Neural progenitor cell (in vitro differentiated cells): ENCODE results near the gene ERGIC1. TPM values are rescaled to one million over a fixed set of nuclear protein-coding genes. Genes with fewer than 3 reads are reported as not detected.

Experiments used
- DNase-seq: peaks from one replicate; pipeline ENCODE4 v3.0.0-alpha.2; 2016; ENCODE audit warnings: low spot score
- H2AFZ ChIP-seq: fragments of 200-600 bp; sonication (generic); replicated peaks from 2 replicates; pipeline ENCODE4 v1.6.1; 2016; ENCODE audit warnings: antibody characterized with exemption
- H3F3A ChIP-seq: fragments of 200-600 bp; sonication (generic); 2 replicates; pipeline ENCODE4 v1.6.1; 2016; ENCODE audit warnings: antibody characterized with exemption, low read depth
- H3K27ac ChIP-seq: fragments of 200-600 bp; sonication (generic); 2 replicates; pipeline ENCODE4 v1.5.1; 2016; ENCODE audit warnings: mild to moderate bottlenecking
- H3K27me3 ChIP-seq: fragments of 200-600 bp; sonication (generic); 2 replicates; pipeline ENCODE4 v1.6.1; 2016; ENCODE audit warnings: mild to moderate bottlenecking, moderate library complexity
- H3K36me3 ChIP-seq: fragments of 200-600 bp; sonication (generic); 2 replicates; pipeline ENCODE4 v1.5.1; 2016
- H3K4me1 ChIP-seq: fragments of 200-600 bp; sonication (generic); 2 replicates; pipeline ENCODE4 v1.6.1; 2016; ENCODE audit warnings: mixed run types
- H3K4me2 ChIP-seq: fragments of 200-600 bp; sonication (generic); 2 replicates; pipeline ENCODE4 v1.6.1; 2016
- H3K4me3 ChIP-seq: fragments of 200-600 bp; sonication (generic); 2 replicates; pipeline ENCODE4 v1.5.1; 2016
- H3K79me2 ChIP-seq: fragments of 200-600 bp; sonication (generic); 2 replicates; pipeline ENCODE4 v1.6.1; 2016; ENCODE audit warnings: low read depth
- H3K9ac ChIP-seq: fragments of 200-600 bp; sonication (generic); 2 replicates; pipeline ENCODE4 v1.6.1; 2016
- H3K9me3 ChIP-seq: fragments of 200-600 bp; sonication (generic); 2 replicates; pipeline ENCODE4 v1.5.1; 2016; ENCODE audit warnings: low read depth
- H4K20me1 ChIP-seq: fragments of 200-600 bp; sonication (generic); 2 replicates; pipeline ENCODE4 v1.6.1; 2016; ENCODE audit warnings: low read depth
- H3K27ac Mint-ChIP-seq: 3 replicates; pipeline ENCODE4 v1.8.0; 2021; ENCODE audit warnings: mixed read lengths
- H3K27me3 Mint-ChIP-seq: 2 replicates; pipeline ENCODE4 v1.8.0; 2022; ENCODE audit warnings: low read depth, mild to moderate bottlenecking, inconsistent platforms, moderate library complexity, mixed read lengths; ENCODE audit not compliant: insufficient read depth
- H3K36me3 Mint-ChIP-seq: 3 replicates; pipeline ENCODE4 v1.8.0; 2021; ENCODE audit warnings: mixed read lengths
- H3K4me1 Mint-ChIP-seq: 3 replicates; pipeline ENCODE4 v1.8.0; 2021; ENCODE audit warnings: mixed read lengths
- H3K4me3 Mint-ChIP-seq: 3 replicates; pipeline ENCODE4 v1.8.0; 2021; ENCODE audit warnings: mild to moderate bottlenecking, moderate library complexity, mixed read lengths
- H3K9me3 Mint-ChIP-seq: 3 replicates; pipeline ENCODE4 v1.8.0; 2020; ENCODE audit warnings: mixed read lengths
- CTCF ChIP-seq: fragments of 200-600 bp; sonication (generic); IDR thresholded peaks from 2 replicates; pipeline ENCODE4 v1.5.1; 2017; ENCODE audit warnings: antibody characterized with exemption, mild to moderate bottlenecking
- EZH2 ChIP-seq: fragments of 200-600 bp; sonication (generic); IDR thresholded peaks from 2 replicates; pipeline ENCODE4 v1.6.1; 2017; ENCODE audit warnings: antibody characterized with exemption, mild to moderate bottlenecking, moderate library complexity
- EZH2phosphoT487 ChIP-seq: fragments of 200-600 bp; sonication (generic); IDR thresholded peaks from 2 replicates; pipeline ENCODE4 v1.6.1; 2017; ENCODE audit warnings: antibody characterized with exemption
- total RNA-seq: library from RNA; depleted of rRNA; stranded (reverse); fragments of >200 nt; gene quantifications from 2 replicates; pipeline ENCODE4 v1.2.3, GENCODE V29; 2015; ENCODE audit warnings: low replicate concordance

Gene ERGIC1
- total RNA-seq, 1 donor from 2014 or later, result 28.7 TPM

- H3K36me3 Mint-ChIP-seq, result no peaks in the 10 kb centered on the region
- H3K27me3 Mint-ChIP-seq, result peaks cover 8% of the 10 kb centered on the region
- no peak overlapping the region for H2AFZ ChIP-seq
- no peak overlapping the region for H3K4me3 Mint-ChIP-seq
- no peaks in the 10 kb centered on the region for H3K4me1 Mint-ChIP-seq
- H3F3A ChIP-seq, result no peaks in the 10 kb centered on the region
- H3K9me3 Mint-ChIP-seq, result no peaks in the 10 kb centered on the region
- H3K27ac ChIP-seq, result no peak overlapping the region
- no peak overlapping the region for H3K27ac Mint-ChIP-seq
- H3K4me2 ChIP-seq, result no peak overlapping the region
- H3K4me3 ChIP-seq, result no peak overlapping the region
- no peaks in the 10 kb centered on the region for H3K4me1 ChIP-seq
- no peak overlapping the region for H3K9ac ChIP-seq
- no peaks in the 10 kb centered on the region for H4K20me1 ChIP-seq
- H3K79me2 ChIP-seq, result no peaks in the 10 kb centered on the region
- peaks cover 22% of the 10 kb centered on the region for H3K27me3 ChIP-seq
- no peaks in the 10 kb centered on the region for H3K36me3 ChIP-seq
- no peak for DNase-seq
- no peak for TF ChIP-seq EZH2phosphoT487
- TF ChIP-seq CTCF, result no peak
- TF ChIP-seq EZH2, result no peak
- H3K9me3 ChIP-seq, result no peaks in the 10 kb centered on the region
These were observed 141.2 kb downstream of the ERGIC1 start for GRCh38 chr5:172975289-172975688.

DNA sequence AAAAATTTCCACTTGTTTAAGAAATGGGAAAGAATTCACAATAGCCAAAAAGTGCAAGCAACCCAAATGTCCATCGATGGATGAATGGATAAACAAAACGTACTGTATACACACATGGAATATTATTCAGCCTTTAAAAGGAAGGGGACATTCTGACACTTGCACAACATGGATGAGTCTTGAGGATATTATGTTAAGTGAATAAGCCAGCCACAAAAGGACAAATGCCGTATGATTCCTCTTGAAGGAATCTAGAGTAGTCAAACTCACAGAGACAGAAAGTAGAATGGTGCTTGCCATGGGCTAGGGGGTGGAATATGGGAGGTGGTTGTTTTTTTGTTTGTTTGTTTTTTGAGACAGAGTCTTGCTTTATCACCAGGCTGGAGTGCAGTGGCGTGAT is 145.7 kb downstream of the ERGIC1 start:
- no peak overlapping the region for H2AFZ ChIP-seq
- no peak overlapping the region for H3K4me2 ChIP-seq
- H3K9ac ChIP-seq, result no peak overlapping the region
- no peaks in the 10 kb centered on the region for H3K36me3 ChIP-seq
- no peaks in the 10 kb centered on the region for H4K20me1 ChIP-seq
- H3K27me3 ChIP-seq, result peaks cover 22% of the 10 kb centered on the region
- DNase-seq, result no peak
- peaks cover 11% of the 10 kb centered on the region for H3K79me2 ChIP-seq
- H3K9me3 ChIP-seq, result no peaks in the 10 kb centered on the region
- no peaks in the 10 kb centered on the region for H3K36me3 Mint-ChIP-seq
- no peak overlapping the region for H3K27ac ChIP-seq
- H3F3A ChIP-seq, result peaks cover 9% of the 10 kb centered on the region
- no peak overlapping the region for H3K27ac Mint-ChIP-seq
- no peak for TF ChIP-seq EZH2
- no peak overlapping the region for H3K4me3 Mint-ChIP-seq
- peaks cover 16% of the 10 kb centered on the region for H3K27me3 Mint-ChIP-seq
- no peak overlapping the region for H3K4me3 ChIP-seq
- H3K9me3 Mint-ChIP-seq, result no peaks in the 10 kb centered on the region
- H3K4me1 Mint-ChIP-seq, result peaks cover 7% of the 10 kb centered on the region
- peaks cover 3% of the 10 kb centered on the region for H3K4me1 ChIP-seq

- Mint-ChIP-seq H3K36me3 (peaks cover 5% of the 10 kb centered on the region), H3K27ac (no peak overlapping the region), H3K9me3 (no peaks in the 10 kb centered on the region), H3K4me1 (peaks cover 11% of the 10 kb centered on the region), H3K27me3 (peaks cover 16% of the 10 kb centered on the region), H3K4me3 (no peak overlapping the region)
- Histone ChIP-seq H2AFZ (no peak overlapping the region), H3K4me3 (no peak overlapping the region), H3F3A (peaks cover 9% of the 10 kb centered on the region), H3K27ac (no peak overlapping the region), H3K9me3 (no peaks in the 10 kb centered on the region), H4K20me1 (no peaks in the 10 kb centered on the region), H3K4me1 (peaks cover 3% of the 10 kb centered on the region), H3K4me2 (no peak overlapping the region), H3K9ac (no peak overlapping the region), H3K36me3 (no peaks in the 10 kb centered on the region), H3K27me3 (peaks cover 11% of the 10 kb centered on the region), H3K79me2 (peaks cover 33% of the 10 kb centered on the region)
- DNase-seq, result no peak
- no peak for TF ChIP-seq EZH2phosphoT487
- TF ChIP-seq CTCF, result no peak
- TF ChIP-seq EZH2, result no peak
These were observed 147.9 kb downstream of the ERGIC1 start for GRCh38 chr5:172981931-172982330.

DNA sequence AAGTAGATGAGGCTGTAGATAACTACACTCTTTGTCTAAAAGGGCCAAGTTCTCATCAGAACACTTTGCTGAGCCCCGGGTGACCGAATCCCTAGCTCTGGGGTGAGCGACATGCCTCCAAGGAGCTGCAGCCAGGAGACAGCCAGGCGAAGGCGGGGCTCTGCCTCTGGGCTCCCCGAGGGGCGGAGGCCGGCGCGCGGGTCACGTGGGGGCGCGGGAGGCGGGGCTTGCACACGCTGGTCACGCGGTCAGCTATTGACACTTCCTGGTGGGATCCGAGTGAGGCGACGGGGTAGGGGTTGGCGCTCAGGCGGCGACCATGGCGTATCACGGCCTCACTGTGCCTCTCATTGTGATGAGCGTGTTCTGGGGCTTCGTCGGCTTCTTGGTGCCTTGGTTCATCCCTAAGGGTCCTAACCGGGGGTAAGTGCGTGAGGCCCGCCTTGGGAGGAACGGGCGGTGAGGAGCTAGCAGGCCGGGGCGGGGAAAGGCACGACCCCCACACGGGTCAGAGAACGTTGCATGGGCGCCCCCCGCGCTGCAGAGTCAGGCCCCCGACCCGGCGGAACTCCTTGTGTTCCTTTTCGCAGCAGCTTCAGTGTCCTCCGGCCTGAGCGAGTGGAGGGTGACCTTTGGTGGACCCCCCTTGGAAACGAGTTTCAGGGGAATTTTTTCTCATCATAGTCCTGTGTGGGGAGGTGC is 149.6 kb downstream of the ERGIC1 start, which contains the start of gene ATP6V0E1:
Gene ATP6V0E1 (plus strand): TSS at position 230 of the 702 bp plus-strand sequence. CDS start 90 bp downstream, at position 320.
- H4K20me1 ChIP-seq, result no peaks in the 10 kb centered on the region
- peaks cover 14% of the 10 kb centered on the region for H3K27me3 Mint-ChIP-seq
- H3K27me3 ChIP-seq, result no peaks in the 10 kb centered on the region
- H3K9me3 Mint-ChIP-seq, result no peaks in the 10 kb centered on the region
- peaks cover 3% of the 10 kb centered on the region for H3K4me1 ChIP-seq
- peak within 1 kb of the TSS; percentile 26 for H3K27ac ChIP-seq
- H3K4me2 ChIP-seq, result peak within 1 kb of the TSS; percentile 83
- peaks cover 5% of the 10 kb centered on the region for H3K36me3 Mint-ChIP-seq
- DNase-seq, result peak; percentile 96
- H3K36me3 ChIP-seq, result no peaks in the 10 kb centered on the region
- H3K4me3 Mint-ChIP-seq, result peak within 1 kb of the TSS; percentile 98
- H3F3A ChIP-seq, result peaks cover 9% of the 10 kb centered on the region
- H3K4me1 Mint-ChIP-seq, result peaks cover 11% of the 10 kb centered on the region
- H3K79me2 ChIP-seq, result peaks cover 50% of the 10 kb centered on the region
- TF ChIP-seq CTCF (no peak), EZH2phosphoT487 (no peak), EZH2 (no peak)
- H2AFZ ChIP-seq, result peak within 1 kb of the TSS; percentile 63
- H3K9me3 ChIP-seq, result no peaks in the 10 kb centered on the region
- H3K4me3 ChIP-seq, result peak within 1 kb of the TSS; percentile 81
- peak within 1 kb of the TSS; percentile 83 for H3K27ac Mint-ChIP-seq
- peak within 1 kb of the TSS; percentile 70 for H3K9ac ChIP-seq
